HFFc6 (cell line): ENCODE data around the gene CD274. TPM values are rescaled to one million over a fixed set of nuclear protein-coding genes. Genes with fewer than 3 reads are reported as not detected.
A peak's percentile ranks its signal among the peaks of the same experiment; 100 is the strongest.

Source experiments
- DNase-seq: peaks from one replicate; pipeline ENCODE4 v3.0.0-alpha.2; 2018
- H3K27ac Mint-ChIP-seq: 2 replicates; pipeline ENCODE4 v1.8.0; 2020; ENCODE audit warnings: mild to moderate bottlenecking, mixed read lengths
- H3K27me3 Mint-ChIP-seq: 2 replicates; pipeline ENCODE4 v1.8.0; 2021; ENCODE audit warnings: mild to moderate bottlenecking, moderate library complexity, mixed read lengths; ENCODE audit not compliant: insufficient read depth
- H3K36me3 Mint-ChIP-seq: 2 replicates; pipeline ENCODE4 v1.8.0; 2021; ENCODE audit warnings: low read depth, mixed read lengths
- H3K4me1 Mint-ChIP-seq: 2 replicates; pipeline ENCODE4 v1.8.0; 2020; ENCODE audit warnings: low read depth, mixed read lengths
- H3K4me3 Mint-ChIP-seq: 2 replicates; pipeline ENCODE4 v1.8.0; 2020; ENCODE audit warnings: mild to moderate bottlenecking, moderate library complexity, mixed read lengths
- H3K9me3 Mint-ChIP-seq: 2 replicates; pipeline ENCODE4 v1.8.0; 2020; ENCODE audit warnings: mild to moderate bottlenecking, mixed read lengths
- total RNA-seq, 6 experiments: library from RNA; stranded (reverse); fragmentation: NEBNext Ultra II Directional; extraction: Animal tissue kit (Norgen Biotek cat#: 25700); gene quantifications; 2 replicates in 1 of 6; 3 replicates in 5 of 6; pipeline ENCODE4 v1.2.3, GENCODE V29; 2021
- TF ChIP-seq, protein P1 (sequence below): fragments of 200-600 bp; sonication (generic); IDR thresholded peaks from 2 replicates; pipeline ENCODE4 v1.5.0; 2021; ENCODE audit warnings: antibody characterized with exemption, mild to moderate bottlenecking

CD274 gene
- total RNA-seq, 6 experiments from 2014 or later = 10.3 to 15.9 (median 13.0) TPM

DNA sequence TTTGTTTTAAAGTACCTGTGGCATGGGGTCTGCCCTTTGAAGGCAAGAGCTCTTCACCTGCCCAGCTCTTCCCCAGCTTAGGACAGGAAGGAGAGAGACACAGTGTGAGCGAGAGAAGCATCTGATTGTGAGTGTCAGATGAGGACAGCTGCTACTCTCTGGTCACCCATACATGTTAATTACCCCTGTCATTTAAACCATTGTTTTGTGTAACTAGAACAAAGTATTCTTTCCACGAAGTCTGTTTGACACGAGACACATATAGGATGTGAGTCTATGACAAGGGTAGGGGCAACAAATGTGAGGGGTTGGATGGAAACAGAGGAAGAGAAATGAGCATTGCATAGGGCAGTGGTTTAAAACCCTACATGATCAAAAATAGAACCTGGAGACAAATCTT, 3.0 kb upstream of the CD274 start:
- Mint-ChIP-seq H3K4me3 (0 out of 2 replicates have a peak overlapping the region, but pooled peaks have one; percentile 7), H3K36me3 (peaks cover 3% of the 10 kb centered on the region), H3K4me1 (peaks cover 60% of the 10 kb centered on the region), H3K9me3 (no peaks in the 10 kb centered on the region), H3K27me3 (no peaks in the 10 kb centered on the region; the same call in 1 of the 2 replicates), H3K27ac (peak overlapping the region; percentile 70)
- TF ChIP-seq, protein P1, sequence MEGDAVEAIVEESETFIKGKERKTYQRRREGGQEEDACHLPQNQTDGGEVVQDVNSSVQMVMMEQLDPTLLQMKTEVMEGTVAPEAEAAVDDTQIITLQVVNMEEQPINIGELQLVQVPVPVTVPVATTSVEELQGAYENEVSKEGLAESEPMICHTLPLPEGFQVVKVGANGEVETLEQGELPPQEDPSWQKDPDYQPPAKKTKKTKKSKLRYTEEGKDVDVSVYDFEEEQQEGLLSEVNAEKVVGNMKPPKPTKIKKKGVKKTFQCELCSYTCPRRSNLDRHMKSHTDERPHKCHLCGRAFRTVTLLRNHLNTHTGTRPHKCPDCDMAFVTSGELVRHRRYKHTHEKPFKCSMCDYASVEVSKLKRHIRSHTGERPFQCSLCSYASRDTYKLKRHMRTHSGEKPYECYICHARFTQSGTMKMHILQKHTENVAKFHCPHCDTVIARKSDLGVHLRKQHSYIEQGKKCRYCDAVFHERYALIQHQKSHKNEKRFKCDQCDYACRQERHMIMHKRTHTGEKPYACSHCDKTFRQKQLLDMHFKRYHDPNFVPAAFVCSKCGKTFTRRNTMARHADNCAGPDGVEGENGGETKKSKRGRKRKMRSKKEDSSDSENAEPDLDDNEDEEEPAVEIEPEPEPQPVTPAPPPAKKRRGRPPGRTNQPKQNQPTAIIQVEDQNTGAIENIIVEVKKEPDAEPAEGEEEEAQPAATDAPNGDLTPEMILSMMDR = no peak
- DNase-seq = no peak

DNA sequence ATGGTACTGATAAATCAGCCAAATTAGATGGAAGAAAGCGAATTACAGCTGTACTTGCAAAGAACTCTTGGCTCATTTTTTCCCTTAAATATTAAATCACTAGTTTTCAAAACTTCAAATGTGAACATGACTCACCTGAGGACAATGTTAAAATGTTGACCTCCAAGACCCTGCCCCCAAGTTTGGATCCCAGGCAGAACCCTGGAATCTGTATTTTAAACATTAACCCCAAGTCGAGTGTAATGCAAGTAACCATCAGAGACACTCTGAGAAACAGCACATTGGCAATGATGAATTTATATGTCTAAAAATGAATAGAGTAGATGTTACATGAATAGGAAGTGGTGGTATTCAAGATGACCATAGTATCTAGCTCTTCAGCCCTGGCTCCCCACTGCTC, 2.3 kb upstream of the CD274 start:
- DNase-seq = no peak
- Mint-ChIP-seq H3K27me3 (no peaks in the 10 kb centered on the region; the same call in 1 of the 2 replicates), H3K4me3 (no peak overlapping the region), H3K9me3 (no peaks in the 10 kb centered on the region), H3K27ac (no peak overlapping the region), H3K36me3 (peaks cover 5% of the 10 kb centered on the region), H3K4me1 (peaks cover 64% of the 10 kb centered on the region)
- TF ChIP-seq, protein P1 = no peak

DNA sequence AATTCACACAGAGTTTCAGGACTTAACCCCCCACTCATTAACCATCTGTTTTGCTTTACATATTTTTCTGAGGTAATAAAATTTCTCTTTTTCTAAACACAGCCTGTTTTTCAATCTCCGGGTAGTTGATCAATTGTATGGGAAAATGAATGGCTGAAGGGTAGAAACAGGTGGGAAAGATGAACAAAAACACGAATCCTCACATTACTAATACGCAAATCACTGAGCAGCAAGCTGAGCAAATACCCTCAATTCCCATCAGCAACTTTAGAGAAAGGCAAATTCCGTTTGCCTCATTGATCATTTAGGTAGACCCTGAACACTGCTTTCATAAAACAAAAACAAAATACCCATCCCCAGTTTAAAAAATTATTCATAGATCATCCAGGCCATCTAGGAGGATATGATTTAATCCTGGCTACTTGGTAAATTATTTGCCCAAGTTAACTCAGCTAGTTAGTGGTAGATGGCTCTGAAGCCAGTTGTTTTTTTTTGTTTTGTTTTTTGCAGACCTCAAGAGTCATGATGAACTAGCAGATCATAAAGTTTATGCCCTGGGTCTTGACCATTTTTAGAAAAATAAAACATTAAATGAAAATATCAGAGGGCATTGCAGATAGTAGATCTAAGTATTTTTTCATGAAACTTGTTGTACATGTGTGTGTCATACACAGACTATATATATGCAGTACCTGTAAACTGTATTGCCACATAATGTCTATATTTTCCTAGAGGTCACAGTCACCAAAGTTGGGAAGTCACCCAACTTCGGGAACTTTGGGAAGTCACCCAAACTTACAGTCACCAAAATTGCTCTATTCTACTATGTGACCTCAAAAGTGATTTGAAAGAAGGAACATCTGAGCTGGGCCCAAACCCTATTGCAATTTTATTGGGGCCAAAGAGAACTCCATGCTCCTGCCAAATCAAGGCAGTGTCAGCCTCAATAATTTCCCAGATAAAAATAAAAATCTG, 1.6 kb upstream of the CD274 start:
- TF ChIP-seq, protein P1 = no peak
- Mint-ChIP-seq H3K4me1 (peaks cover 71% of the 10 kb centered on the region), H3K9me3 (no peaks in the 10 kb centered on the region), H3K4me3 (peak overlapping the region; percentile 97), H3K27ac (peak overlapping the region; percentile 91), H3K27me3 (no peaks in the 10 kb centered on the region; the same call in 1 of the 2 replicates), H3K36me3 (peaks cover 5% of the 10 kb centered on the region)
- no peak for DNase-seq

DNA sequence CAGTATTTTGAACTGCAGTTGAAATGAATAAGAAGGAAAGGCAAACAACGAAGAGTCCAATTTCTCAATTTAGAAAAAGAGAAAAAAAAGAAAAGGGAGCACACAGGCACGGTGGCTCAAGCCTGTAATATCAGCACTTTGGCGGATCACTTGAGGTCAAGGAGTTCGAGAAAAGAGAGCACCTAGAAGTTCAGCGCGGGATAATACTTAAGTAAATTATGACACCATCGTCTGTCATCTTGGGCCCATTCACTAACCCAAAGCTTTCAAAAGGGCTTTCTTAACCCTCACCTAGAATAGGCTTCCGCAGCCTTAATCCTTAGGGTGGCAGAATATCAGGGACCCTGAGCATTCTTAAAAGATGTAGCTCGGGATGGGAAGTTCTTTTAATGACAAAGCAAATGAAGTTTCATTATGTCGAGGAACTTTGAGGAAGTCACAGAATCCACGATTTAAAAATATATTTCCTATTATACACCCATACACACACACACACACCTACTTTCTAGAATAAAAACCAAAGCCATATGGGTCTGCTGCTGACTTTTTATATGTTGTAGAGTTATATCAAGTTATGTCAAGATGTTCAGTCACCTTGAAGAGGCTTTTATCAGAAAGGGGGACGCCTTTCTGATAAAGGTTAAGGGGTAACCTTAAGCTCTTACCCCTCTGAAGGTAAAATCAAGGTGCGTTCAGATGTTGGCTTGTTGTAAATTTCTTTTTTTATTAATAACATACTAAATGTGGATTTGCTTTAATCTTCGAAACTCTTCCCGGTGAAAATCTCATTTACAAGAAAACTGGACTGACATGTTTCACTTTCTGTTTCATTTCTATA, 602 bp upstream of the CD274 start:
- no peaks in the 10 kb centered on the region; the same call in 1 of the 2 replicates for H3K27me3 Mint-ChIP-seq
- peak overlapping the region; percentile 91 for H3K27ac Mint-ChIP-seq
- peaks cover 81% of the 10 kb centered on the region for H3K4me1 Mint-ChIP-seq
- H3K4me3 Mint-ChIP-seq = peak overlapping the region; percentile 97
- DNase-seq = no peak
- H3K36me3 Mint-ChIP-seq = peaks cover 5% of the 10 kb centered on the region
- H3K9me3 Mint-ChIP-seq = no peaks in the 10 kb centered on the region
- TF ChIP-seq, protein P1 = no peak

DNA sequence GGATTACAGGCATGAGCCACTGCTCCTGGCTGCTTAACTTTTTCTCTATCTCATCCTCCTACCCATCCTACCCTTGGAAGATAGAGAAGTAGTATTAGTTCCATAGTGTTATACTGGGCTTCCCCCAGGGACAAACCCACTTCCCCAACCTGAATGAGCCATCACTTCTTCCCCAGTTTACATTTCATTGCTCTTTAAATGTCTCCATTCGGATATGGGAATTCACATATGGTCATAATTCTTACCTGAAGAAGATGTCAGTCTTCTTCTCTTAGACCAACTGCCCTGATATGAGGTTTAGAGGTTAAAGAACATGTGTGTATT, 1.9 kb downstream of the CD274 start:
- H3K9me3 Mint-ChIP-seq = no peaks in the 10 kb centered on the region
- TF ChIP-seq, protein P1 = no peak
- peak overlapping the region; percentile 97 for H3K4me3 Mint-ChIP-seq
- no peak for DNase-seq
- peaks cover 87% of the 10 kb centered on the region for H3K4me1 Mint-ChIP-seq
- peak overlapping the region; percentile 91 for H3K27ac Mint-ChIP-seq
- H3K27me3 Mint-ChIP-seq = no peaks in the 10 kb centered on the region; the same call in 1 of the 2 replicates
- peaks cover 20% of the 10 kb centered on the region for H3K36me3 Mint-ChIP-seq
